Kasumi-1 (cell line): ENCODE measurements around the gene ADGRG1.

ENCODE experiments used
- DNase-seq, 2 experiments: peaks; one replicate each; lab custom pipeline; 2025; lab: John Stamatoyannopoulos, UW

ADGRG1 gene

DNA sequence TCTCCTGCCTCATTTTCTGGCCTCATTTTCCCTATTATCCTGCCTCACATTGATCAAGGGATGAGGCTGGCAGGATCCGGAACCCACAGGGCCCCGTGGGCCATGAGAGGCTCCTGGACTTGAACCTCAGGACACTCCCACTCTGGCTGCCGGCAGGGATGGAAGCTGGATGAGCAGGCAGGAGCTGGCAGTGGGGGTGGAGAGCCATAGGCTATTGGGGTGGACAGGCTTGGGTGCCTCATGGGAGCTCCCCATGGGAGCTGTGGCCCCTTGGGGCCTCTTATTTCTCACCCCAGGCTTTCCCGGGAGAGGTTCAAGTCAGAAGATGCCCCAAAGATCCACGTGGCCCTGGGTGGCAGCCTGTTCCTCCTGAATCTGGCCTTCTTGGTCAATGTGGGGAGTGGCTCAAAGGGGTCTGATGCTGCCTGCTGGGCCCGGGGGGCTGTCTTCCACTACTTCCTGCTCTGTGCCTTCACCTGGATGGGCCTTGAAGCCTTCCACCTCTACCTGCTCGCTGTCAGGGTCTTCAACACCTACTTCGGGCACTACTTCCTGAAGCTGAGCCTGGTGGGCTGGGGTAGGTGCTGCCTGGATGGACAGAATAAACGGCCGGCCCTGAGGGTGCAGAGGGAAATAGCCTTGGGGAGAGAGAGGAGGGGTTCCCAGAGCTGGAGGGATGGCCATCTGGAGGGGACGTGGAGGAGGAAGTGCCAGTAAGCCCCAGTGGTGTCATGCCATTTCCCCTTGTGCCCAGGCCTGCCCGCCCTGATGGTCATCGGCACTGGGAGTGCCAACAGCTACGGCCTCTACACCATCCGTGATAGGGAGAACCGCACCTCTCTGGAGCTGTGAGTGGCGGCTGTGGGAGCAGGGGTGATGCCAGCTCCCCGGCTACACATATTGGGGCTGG, 55.5 kb downstream of the ADGRG1 start:
- DNase-seq: no peak

DNA sequence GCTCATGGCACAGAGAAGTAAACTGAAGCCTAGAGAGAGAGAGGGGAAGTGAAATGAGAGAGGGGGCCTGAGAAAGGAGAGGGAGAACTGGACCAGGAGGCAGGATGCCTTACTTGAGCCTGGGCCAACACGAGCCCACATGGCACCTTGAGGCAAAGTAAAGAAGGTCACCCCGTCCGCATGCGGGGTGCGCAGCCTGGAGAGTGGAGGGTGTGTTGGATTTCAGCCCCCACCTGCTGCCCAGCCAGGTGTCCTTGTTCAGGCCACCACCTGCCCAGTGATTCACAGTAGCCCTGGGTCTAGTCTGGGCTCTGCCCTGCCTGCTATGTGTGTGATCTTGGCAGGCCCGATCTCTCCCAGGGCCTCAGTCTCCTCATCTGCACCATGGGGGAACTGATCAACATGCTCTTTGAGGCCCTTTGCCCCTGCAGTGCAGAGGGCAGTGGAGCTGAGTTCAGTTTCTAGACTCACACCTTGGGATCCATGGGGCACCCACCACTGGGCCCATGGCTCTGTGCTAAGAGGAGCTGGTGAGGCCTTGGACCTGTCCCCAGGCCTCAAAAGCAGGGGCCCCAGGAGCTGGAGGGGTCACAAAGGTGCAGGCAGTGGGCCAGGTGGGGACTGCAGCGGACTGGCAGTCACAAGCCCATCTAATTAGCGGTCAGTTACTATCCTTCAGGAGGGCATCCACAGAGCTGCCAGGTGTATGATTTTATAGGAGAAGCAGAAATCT, 56.4 kb downstream of the ADGRG1 start:
- DNase-seq: no peak

DNA sequence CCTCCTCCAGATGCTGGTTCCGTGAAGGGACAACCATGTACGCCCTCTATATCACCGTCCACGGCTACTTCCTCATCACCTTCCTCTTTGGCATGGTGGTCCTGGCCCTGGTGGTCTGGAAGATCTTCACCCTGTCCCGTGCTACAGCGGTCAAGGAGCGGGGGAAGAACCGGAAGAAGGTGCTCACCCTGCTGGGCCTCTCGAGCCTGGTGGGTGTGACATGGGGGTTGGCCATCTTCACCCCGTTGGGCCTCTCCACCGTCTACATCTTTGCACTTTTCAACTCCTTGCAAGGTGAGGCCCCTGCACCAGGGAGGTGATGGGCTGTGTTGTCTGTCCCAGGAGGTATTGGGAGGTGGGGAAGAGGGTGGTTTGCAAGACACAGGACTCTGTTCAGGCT, 57.2 kb downstream of the ADGRG1 start:
- no peak for DNase-seq

DNA sequence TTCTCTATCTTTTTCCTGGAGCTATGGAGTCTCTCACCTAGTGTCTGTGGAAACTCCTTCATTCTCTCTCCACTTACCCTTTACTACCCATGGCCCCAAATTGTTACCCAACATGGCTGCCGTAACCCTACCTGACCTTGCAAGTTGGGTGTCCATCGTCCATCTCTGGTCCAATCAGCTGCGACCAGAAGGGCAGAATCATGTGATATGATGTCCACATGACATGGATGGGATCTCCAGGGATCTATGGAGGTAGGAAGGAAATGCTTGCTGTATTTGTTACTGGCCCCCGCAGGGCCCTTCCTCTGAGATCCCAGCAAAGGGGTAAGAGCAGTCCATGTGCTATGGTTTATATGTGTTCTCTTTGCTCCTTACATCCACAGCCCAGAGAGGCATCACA, 58.1 kb downstream of the ADGRG1 start:
- no peak for DNase-seq

DNA sequence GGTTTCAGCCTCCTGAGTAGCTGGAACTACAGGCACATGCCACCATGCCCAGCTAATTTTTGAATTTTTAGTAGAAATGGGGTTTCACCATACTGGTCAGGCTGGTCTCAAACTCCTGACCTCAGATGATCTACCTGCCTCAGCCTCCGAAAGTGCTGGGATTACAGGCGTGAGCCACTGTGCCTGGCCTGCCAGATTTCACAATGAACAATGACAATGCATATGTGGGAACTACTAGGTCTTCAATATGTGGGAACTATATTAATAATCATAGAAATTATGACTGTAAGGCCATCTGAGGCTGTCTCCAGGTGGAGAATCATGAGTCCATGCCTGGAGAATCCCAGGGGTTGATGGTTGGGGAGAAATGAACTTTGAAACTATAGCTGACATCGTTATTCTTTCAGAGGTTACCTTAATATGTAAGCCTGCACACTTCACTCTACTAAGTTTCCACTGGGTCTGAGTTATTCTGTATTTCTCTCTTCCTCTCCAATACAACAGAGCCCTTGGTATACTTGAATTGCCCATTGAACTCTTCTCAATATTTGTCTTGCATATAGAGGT, 59.0 kb downstream of the ADGRG1 start:
- DNase-seq: no peak

DNA sequence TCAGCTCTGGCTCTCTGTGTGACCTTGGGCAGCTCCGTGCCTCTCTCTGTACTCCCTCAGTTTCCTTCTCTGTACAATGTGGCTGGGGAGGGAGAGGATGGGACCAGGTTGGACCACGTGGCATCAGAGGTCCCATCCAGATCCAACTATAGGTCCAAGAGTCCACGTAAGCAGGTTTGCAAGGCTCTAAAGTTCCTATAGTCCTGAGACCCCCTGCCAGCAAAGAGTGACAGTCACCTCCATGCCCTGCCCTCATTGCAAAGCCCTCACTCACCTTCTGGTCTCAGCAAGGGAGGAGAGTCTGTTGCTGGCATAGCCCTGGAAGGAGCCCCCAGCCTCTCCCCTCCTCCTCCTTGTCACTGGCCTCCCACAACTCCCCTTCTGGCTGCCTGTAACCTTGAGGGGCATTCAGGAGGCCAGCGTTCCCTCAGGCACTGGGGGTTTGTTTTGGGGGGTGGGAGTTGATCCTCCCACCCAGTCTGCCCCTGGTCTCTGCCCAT, 60.1 kb downstream of the ADGRG1 start:
- no peak for DNase-seq

DNA sequence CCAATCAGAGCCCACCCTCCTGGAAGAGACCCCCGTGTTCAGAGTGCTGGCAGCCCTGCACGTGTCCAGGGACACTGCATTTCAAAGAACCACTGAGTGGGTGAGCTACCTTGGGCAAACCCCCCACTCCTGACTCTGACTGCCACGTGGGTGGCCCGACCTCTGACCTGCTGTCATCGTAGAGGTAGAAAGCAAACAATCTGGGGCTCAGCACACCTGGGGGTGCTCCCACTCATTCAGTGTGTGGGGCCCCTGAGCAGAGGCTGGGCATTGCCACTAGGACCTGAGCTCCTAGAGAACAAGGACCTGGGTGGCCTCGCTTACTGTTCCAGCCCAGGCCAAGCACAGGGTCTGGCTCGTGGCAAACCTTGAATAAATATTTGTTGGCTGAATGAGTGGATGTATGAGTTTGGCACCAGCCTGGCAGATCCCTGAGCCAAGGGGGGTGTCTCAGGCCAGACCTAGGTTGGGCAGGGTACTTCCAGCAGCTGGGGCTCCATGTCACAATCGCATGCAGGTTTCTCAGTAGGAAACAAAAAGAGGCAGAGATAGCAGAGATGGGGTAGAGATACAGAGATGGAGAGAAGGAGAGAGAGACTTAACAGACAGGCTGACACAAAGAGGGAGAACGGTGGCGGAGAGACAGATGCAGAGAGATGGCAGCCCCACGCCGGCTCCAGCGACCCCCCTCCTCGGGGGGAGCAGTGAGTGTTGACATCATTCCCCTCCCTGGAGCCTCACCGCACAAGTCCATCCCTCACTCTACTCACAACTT, 60.7 kb downstream of the ADGRG1 start:
- DNase-seq: peak in 1 of 2 experiments; percentile 64

DNA sequence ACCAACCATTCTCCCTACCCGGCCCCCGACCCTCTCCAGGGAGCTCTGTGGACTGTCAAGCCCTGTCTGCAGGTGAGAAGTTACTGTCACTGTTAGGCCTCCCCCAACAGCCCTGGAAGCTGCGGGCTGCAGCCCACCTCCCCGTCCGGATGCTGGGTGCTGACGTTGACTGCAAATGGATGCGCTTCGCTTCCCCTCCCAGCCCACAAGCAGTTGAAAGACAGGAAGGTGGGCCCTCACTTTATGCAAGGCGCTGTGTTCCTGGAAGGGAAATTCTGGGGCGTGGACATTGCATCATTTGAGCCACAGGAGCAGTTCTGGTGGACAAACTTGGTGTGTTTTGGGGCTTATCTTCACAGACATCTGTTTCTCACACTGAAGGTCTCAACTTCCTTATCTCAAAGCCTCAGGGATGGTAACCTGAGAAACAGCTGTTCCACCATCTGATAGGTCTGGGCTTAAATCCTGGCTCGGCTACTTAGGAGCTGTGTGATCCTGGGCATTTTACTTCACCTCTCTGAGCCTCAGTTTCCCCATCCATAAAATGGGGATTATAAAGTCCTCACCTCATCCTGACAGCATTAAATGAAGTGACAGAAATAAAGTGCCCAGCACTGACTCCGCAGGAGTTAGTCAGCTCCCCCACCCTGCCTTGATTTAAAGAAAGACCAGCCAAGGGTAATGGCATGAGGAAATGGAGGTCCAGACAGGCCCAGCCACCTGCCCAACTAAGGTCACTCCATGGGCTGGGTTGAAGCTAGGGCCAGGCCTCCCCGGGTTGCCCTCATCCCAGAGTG, 61.5 kb downstream of the ADGRG1 start:
- peak; percentile 99 for DNase-seq

DNA sequence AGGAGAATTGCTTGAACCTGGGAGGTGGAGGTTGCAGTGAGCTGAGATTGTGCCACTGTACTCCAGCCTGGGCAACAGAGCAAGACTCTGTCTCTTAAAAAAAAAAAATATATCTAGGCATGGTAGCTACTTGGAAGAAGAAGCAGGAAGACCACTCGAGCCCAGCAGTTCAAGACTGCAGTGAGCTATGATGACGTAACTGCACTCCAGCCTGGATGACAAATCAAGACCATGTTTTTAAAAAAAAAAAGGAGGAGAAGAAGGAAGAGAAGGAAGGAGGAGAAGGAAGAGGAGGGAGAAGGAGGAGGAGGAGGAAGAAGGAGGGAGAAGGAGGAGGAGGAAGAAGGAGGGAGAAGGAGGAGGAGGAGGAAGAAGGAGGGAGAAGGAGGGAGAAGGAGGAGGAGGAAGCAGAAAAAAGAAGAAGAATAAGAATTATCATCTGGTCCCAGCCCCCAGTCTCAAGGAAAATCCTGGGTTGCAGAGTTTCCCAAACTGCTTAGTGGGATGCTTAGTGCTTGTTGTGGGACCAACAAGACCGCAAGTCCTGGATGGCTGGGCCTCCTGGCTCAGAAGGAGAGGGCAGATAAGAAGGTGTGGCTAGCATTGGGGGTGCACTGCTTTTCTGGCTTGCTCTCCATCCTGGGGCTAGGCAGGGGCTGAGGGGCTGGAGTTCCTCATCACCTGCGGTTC, 62.5 kb downstream of the ADGRG1 start:
- no peak for DNase-seq

DNA sequence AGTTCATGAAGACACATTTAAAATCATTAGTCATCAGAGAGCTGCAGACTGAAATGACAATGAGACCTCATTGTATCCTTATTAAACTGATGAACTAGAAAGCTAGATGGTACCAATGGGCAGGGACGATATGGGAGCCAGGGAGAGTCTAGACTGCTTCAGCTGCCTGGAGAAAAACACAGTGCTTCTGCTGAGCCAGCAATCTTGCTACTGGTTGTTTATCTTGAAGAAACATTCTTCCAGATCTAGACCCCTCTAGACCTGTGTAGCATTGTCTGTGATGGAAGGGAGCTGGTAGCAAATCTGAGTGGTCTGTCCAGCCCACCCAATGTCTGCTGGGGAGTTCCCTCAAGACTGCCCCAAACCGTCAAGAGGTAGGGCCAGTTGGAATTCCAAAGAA, 64.2 kb downstream of the ADGRG1 start:
- no peak for DNase-seq

DNA sequence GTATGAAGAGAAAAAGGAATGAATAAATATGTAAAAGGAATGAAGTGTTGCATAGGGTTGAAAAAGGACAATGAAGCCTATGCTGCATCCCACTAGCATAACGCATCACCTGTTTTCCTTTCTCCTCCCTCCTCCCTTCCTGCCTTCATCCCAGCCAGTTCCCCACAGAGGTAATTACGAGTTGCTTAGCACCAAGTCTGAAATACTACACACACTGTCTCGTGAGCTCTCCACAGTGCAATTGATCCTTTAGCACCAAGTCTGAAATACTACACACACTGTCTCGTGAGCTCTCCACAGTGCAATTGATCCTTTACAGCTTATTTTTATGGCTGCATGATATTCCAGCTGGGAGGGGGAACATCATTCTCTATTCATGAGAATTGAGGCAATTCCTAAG, 65.1 kb downstream of the ADGRG1 start:
- no peak for DNase-seq

DNA sequence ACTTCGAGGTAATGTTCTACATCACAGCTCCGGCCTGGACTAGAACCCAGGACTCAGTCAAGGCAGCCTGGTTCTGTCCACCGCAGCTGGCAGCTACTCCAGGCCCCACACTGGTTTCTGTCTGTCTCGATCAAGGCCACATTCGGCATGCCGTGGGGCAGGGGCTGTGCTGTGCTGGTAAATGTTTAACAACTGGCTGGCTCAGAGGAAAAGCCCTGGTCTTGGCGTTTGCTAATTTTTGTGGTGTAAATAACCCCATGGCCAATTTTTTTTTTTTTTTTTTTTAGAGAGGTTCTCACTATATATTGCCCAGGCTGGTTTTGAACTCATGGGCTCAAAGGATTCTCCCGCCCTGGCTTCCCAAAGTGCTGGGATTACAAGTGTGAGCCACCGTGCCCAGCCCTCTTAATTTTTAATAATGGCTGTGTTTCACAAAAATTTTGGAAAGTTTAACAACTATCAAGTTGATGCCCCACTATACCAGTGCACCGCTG, 65.8 kb downstream of the ADGRG1 start:
- DNase-seq: no peak

DNA sequence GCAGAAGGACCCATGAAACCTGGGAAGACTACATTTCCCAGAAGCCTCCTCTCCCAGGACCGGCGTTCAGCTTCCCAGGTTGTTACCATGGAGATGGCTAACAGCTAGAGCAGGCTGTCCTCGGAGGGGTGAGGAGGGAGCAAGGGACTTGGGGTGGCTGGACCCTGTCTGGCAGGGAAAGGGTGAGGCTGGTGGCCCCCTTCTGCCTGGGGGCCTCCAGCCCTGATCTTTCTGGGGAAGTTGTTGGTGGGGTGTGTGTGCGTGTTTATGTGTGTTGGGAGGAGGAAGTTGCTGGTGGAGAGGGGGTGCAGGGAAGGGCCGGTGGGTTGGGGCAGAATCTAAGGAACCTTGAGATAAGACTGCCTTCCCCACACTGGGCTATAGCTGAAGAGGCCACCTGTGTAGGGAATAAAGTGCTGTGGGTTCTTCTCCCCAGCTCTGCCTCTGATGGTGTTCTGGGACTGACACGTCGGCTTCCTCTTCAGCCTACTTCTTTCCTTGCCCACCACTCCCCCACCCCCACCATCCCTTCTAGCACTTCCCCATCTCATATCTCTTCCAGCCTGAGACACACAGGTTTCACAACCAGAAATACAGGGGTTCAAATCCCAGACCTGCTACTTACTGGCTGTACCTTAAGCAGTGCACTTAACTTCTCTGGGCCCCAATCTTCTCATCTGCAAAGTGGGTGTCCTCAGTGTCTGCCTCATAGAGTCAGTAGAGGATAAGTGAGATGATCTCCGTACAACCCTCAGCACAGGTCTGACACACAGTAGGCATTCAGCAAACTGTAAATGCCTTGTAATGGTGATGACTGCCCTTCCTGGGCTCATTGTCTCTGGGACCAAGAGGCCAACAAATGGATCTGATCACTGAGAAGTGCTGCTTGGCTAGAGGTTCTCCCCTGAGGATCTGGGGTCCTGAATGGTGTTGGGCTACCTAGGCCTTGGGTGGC, 66.6 kb downstream of the ADGRG1 start, which contains the start of gene DRC7:
DRC7 (plus strand) TSS at position 82 of the 955 bp plus-strand sequence. CDS start 3,144 bp downstream, outside the sequence.
- DNase-seq: peak; percentile 97

DNA sequence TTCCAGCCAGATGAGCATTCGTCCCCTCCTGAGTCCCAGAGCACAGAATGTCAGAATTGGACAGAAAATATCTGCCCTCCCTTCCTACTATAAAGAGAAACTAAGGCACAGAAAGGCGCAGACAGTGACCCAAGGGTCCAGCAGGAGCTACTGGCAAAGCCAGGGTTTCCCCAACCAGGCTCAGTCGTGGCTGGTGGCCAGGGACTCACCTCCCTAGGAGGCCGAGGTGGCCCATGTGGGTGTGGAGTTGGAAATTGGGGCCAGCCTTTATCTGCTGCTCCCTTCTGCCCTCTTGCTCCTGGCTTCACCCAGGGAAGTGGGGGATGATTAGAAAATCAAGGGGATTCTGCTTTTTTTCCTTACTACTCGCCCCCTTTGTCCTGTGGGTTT, 67.2 kb downstream of the ADGRG1 start:
- DNase-seq: no peak

DNA sequence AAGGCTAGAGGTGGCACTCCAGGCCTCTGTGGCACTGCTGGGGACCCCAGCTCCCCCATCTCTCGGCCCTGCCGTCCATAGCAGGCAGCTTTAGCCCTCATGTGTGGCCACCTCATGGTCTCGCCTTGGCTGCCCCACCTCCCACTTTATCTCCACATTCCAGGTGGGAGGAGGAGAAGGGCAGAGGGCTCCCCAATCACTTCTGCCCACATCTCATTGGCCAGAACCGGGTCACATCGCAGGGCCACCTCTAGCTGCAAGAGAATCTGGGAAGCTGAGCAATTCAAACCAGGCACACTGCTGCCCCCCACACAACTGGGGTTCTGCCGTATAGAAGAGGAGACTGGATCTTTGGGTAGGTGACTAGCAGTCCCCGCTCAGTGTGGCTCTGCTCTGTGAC, 67.8 kb downstream of the ADGRG1 start:
- DNase-seq: no peak

DNA sequence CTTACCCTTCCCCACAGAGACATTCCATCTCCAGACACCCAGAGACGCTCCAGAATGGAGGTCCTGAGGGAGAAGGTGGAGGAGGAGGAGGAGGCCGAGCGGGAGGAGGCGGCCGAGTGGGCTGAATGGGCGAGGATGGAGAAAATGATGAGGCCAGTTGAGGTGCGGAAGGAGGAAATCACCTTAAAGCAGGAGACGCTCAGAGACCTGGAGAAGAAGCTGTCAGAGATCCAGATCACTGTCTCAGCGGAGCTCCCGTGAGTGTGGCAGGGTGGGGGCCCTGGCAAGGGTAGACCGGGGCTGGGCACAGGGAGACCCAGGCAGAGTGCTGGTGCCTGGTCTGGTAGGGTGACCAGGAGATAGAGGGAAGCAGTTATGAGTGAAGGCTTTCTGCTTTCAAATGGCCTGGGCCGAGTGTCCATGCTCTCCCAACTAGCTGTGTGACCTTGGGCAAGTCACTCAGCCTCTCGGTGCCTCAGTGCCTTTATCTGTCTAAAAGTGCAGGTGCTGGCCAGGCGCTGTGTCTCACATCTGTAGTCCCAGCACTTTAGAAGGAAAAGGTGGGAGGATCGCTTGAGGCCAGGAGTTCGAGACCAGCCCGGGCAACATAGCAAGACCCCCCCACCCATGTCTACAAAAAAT, 69.6 kb downstream of the ADGRG1 start:
- no peak for DNase-seq

DNA sequence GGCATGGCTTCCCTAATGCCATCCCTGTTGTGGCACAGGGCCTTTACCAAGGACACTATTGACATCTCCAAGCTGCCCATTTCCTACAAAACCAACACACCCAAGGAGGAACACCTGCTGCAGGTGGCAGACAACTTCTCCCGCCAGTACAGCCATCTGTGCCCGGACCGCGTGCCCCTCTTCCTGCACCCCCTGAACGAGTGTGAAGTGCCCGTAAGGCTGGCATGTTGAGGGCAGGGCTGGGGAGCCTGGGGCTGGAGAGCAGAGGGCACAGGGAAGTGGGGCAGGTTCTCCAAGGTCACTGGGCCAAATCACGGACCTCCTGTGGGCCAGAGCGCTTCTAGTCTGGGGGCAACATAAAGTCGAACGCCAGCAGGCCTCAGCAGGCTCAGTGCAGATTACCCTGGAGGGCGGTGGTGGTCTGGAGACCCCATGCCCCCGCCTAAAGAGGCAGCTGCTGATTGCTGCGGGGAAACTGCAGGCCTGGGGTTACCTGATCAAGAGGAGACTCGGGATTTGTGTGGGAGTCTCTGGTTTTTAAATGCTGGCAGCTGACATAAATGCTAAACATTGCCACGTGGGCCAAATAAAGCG, 70.5 kb downstream of the ADGRG1 start:
- DNase-seq: no peak

DNA sequence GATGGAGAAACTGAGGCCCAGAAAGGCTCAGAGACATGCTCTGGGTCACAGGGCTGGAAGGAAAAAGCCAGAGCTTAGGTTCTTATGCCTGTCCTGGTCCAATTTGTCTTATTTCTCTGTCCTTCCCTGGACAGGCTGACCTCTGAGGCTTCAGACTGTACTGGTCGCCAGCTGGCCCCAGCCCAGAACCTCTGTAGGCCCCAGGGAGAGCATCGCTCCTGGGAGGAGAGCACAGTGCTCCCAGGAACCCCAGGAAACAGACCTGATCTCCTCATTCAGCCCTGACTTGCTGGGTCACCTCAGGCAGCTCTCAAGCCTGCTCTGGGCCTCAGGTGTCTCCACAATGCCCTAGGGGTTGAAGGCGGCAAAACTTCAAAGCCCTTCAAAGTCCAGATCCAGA, 71.1 kb downstream of the ADGRG1 start:
- DNase-seq: no peak
